ENCODE results near the gene NCKAP5. TPM values are rescaled to one million over a fixed set of nuclear protein-coding genes. Genes with fewer than 3 reads are reported as not detected.

NCKAP5 gene
- total RNA-seq, 2 experiments from 2014 or later: not detected

DNA sequence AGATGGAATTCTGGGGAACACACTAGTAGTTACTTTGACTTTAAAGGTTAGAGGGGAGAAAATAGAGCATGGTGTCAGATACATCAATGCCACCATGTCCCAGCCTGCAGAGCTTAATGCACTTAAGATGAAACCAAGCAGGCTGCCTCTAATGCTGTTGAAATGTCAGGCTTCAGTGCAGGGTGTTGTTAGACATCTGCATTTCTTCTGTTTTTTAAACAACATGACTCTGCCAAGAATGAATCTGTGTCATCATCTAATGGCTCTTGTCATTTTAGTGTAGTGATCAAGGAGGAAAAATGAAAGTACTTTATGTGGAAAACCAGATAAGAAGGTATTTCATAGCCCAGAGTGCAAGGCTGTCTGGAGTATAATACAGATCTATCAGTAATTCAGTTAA lies 928.1 kb downstream of the NCKAP5 start:
- no peaks in the 10 kb centered on the region for H3K9me3 Mint-ChIP-seq
- H3K27me3 Mint-ChIP-seq: peaks cover 2% of the 10 kb centered on the region
- ATAC-seq: no peak
- H3K4me3 Mint-ChIP-seq: no peak overlapping the region
- TF ChIP-seq, protein P1, sequence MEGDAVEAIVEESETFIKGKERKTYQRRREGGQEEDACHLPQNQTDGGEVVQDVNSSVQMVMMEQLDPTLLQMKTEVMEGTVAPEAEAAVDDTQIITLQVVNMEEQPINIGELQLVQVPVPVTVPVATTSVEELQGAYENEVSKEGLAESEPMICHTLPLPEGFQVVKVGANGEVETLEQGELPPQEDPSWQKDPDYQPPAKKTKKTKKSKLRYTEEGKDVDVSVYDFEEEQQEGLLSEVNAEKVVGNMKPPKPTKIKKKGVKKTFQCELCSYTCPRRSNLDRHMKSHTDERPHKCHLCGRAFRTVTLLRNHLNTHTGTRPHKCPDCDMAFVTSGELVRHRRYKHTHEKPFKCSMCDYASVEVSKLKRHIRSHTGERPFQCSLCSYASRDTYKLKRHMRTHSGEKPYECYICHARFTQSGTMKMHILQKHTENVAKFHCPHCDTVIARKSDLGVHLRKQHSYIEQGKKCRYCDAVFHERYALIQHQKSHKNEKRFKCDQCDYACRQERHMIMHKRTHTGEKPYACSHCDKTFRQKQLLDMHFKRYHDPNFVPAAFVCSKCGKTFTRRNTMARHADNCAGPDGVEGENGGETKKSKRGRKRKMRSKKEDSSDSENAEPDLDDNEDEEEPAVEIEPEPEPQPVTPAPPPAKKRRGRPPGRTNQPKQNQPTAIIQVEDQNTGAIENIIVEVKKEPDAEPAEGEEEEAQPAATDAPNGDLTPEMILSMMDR (IDR thresholded peaks at IDR 0.05): no peak
- H3K36me3 Mint-ChIP-seq (ENCODE audit: low read depth): no peaks in the 10 kb centered on the region
- H3K4me1 Mint-ChIP-seq (ENCODE audit: low read depth): no peaks in the 10 kb centered on the region
- CTCF ChIA-PET: no interaction called here
- no peak for DNase-seq
- POLR2A ChIA-PET: no interaction called here
- intact Hi-C loops (cut with micrococcal nuclease): no loop called here
- H3K27ac Mint-ChIP-seq: no peak overlapping the region

DNA sequence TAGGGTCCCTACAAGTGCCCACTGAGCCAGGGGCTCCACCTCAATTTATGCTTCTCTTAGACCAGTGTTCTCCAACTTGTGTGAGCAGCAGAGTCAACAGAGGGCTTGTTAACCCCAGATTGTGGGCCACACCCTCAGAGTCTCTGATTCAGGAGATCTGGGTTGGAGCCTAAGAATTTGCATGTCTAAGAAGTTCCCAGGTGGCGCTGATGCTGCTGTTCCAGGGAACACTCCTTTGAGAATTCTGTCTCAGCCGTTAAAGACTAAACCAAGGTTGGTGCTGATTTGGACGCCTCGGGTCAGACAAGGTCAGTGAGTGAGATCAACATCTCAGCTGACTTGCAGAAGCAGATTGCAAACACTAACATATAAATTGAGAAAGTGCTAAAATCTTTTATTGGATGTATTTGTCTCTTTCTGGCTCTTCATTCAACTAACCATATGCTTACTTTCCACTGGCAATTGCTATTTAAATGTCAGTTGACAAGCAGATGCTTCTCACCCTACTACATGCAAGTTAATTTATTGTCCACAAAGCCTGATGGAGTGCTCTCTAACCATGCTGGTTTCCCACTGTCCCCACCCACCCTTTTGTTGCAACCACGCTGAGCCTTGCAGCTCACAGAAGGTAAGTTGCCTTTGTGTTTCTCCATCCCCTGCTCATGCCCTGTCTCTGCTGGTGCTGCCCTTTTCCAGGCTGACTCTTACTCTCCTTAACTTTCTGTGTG lies 929.8 kb downstream of the NCKAP5 start:
- intact Hi-C loops (cut with micrococcal nuclease): no loop called here
- Mint-ChIP-seq H3K36me3 (ENCODE audit: low read depth) (no peaks in the 10 kb centered on the region), H3K27me3 (peaks cover 2% of the 10 kb centered on the region), H3K27ac (no peak overlapping the region), H3K4me3 (no peak overlapping the region), H3K4me1 (ENCODE audit: low read depth) (no peaks in the 10 kb centered on the region), H3K9me3 (no peaks in the 10 kb centered on the region)
- TF ChIP-seq, protein P1 (IDR thresholded peaks at IDR 0.05): no peak
- POLR2A ChIA-PET: no interaction called here
- CTCF ChIA-PET: no interaction called here
- no peak for ATAC-seq
- DNase-seq: no peak

DNA sequence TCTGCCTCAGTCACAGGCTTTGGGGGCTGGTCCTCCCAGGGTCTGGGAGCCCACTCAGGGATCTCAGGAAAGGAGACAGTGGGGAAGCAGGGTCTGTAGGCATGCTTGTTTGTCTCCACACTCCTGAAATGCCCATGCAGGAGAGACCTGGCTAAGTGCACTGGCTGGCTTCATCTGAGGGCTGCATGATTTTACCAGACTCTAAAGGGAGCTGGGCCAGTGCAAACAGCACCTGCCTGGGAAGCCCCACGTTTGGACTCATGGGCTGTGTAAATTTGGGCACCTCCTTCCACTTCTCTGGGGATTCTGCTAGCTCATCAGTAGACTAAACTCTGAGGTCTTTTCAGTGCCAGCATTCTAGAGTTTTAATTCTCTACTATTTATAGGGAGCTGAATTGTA lies 931.9 kb downstream of the NCKAP5 start:
- DNase-seq (no peak), ATAC-seq (no peak)
- POLR2A ChIA-PET: no interaction called here
- CTCF ChIA-PET: no interaction called here
- Mint-ChIP-seq H3K9me3 (no peaks in the 10 kb centered on the region), H3K27me3 (peaks cover 2% of the 10 kb centered on the region), H3K4me3 (no peak overlapping the region), H3K36me3 (ENCODE audit: low read depth) (no peaks in the 10 kb centered on the region), H3K27ac (no peak overlapping the region), H3K4me1 (ENCODE audit: low read depth) (no peaks in the 10 kb centered on the region)
- TF ChIP-seq, protein P1 (IDR thresholded peaks at IDR 0.05): no peak
- intact Hi-C loops (cut with micrococcal nuclease): no loop called here

DNA sequence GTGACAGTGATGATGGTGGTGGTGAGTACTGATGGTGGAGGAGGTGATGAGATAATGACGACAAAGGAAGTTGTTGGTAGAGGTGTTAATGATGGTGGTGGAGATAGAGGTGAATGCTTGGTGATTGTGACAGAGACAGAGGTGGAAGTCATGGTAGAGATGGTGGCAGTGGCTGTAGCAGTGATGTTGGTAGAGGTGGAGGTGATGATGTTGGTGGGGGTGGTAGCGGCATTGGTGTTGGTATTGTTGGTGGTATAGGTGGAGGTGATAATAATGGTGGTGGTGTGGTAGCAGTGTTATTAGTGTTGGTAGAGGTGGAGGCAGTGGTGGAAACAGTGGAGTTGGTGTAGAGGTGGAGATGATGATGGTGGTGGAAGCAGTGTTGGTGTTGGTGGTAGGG lies 934.6 kb downstream of the NCKAP5 start:
- CTCF ChIA-PET: interaction anchor here (1.6 kb wide), 1 partner anchor 17 kb away, joined by 3 read pairs; no protein-coding TSS in a partner anchor
- intact Hi-C loops (cut with micrococcal nuclease): no loop called here
- no peaks in the 10 kb centered on the region for H3K4me1 Mint-ChIP-seq (ENCODE audit: low read depth)
- DNase-seq (no peak), ATAC-seq (no peak)
- peaks cover 2% of the 10 kb centered on the region for H3K27me3 Mint-ChIP-seq
- no peaks in the 10 kb centered on the region for H3K9me3 Mint-ChIP-seq
- TF ChIP-seq, protein P1 (IDR thresholded peaks at IDR 0.05): no peak
- POLR2A ChIA-PET: no interaction called here
- H3K27ac Mint-ChIP-seq: no peak overlapping the region
- no peaks in the 10 kb centered on the region for H3K36me3 Mint-ChIP-seq (ENCODE audit: low read depth)
- no peak overlapping the region for H3K4me3 Mint-ChIP-seq

DNA sequence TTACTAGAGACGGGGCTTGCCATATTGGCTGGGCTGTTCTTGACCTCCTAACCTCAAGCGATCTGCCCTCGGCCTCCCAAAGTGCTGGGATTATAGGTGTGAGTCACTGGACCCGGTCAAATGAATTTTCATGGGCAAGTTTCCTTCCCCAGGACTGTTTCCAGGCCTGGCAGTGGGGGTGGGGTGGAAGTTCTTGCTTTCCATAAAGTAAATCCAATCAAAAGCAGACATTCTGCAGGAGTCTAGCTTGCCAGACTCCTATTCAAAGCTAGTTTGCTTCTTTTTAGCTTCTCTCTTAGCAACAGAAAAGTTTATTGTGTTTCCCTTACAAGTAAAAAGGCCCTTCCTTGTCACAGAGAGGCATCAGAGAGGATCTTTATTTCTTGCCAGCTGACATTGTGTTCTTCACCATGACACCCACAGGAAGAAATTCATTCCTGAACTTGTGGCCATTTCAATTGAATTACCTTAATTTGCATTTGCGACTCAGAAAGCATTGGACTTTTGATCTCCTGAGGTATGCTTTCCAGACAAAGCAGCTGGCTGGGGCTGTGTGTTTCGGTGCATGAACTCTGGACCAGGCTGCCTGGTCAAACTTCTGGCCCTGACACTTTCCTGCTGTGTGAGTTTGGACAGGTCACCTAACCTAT lies 936.1 kb downstream of the NCKAP5 start:
- Mint-ChIP-seq H3K9me3 (no peaks in the 10 kb centered on the region), H3K36me3 (ENCODE audit: low read depth) (no peaks in the 10 kb centered on the region), H3K27me3 (peaks cover 2% of the 10 kb centered on the region), H3K4me1 (ENCODE audit: low read depth) (no peaks in the 10 kb centered on the region), H3K4me3 (no peak overlapping the region), H3K27ac (no peak overlapping the region)
- ChIA-PET POLR2A (no interaction called here), CTCF (interaction anchor here (1.6 kb wide), 1 partner anchor 15 kb away, joined by 3 read pairs; no protein-coding TSS in a partner anchor)
- DNase-seq (no peak), ATAC-seq (no peak)
- intact Hi-C loops (cut with micrococcal nuclease): no loop called here
- TF ChIP-seq, protein P1 (IDR thresholded peaks at IDR 0.05): no peak
